H1 (cell line): ENCODE results near the gene FRMD4B. TPM values are rescaled to one million over a fixed set of nuclear protein-coding genes. Genes with fewer than 3 reads are reported as not detected.

Source experiments
- CBX5 ChIP-seq: fragments of 300-800, 300-1000 bp; sonication (generic); IDR thresholded peaks from 2 replicates; pipeline ENCODE4 v1.7.1; 2016; ENCODE audit warnings: antibody characterized with exemption, low read length, low read depth
- EP300 ChIP-seq, 2 experiments: IDR thresholded peaks; 1 replicate in 1 of 2; 2 replicates in 1 of 2; pipeline ENCODE4 v1.6.1; 2011 to 2012; ENCODE audit warnings: low read depth in 2 of 2, low read length in 2 of 2, mild to moderate bottlenecking in 2 of 2, borderline replicate concordance in 1 of 2, inconsistent platforms in 1 of 2, moderate library complexity in 1 of 2
- polyA plus RNA-seq, 7 experiments: library from polyadenylated mRNA; depleted of rRNA in 3 of 7; stranded (reverse) in 5 of 7; unstranded in 2 of 7; fragments of >200 nt in 5 of 7; fragments of 200-250 nt in 2 of 7; gene quantifications; 1 replicate in 5 of 7; 2 replicates in 1 of 7; 4 replicates in 1 of 7; pipeline versions ENCODE4 v1.2.1 to v1.2.3, GENCODE V29; 2011 to 2013; ENCODE audit warnings: missing spikeins in 2 of 7, mixed read lengths in 2 of 7
- total RNA-seq: library from RNA; stranded (reverse); fragmentation: NEBNext Ultra II Directional; extraction: Animal tissue kit (Norgen Biotek cat#: 25700); gene quantifications from 2 replicates; pipeline ENCODE4 v1.2.1, GENCODE V29; 2021

The FRMD4B gene
- total and polyA plus RNA-seq, 2 of the 8 experiments (the other 6 are each of a cell fraction or from before 2014, with no cell fraction given) = 2.7 to 7.2 TPM

- no peak for TF ChIP-seq EP300 (IDR thresholded peaks at IDR 0.05; ENCODE audit: borderline replicate concordance in 1 of 2, low read depth in 2 of 2, low read length in 2 of 2)
- no peak for TF ChIP-seq CBX5
These were observed 19.2 kb upstream of the FRMD4B start (continued) for GRCh38 chr3:69405067-69405466.
